Stimulated activated CD4-positive, alpha-beta T cell treated with anti-CD3 and anti-CD28 coated beads, Interleukin-4, amount 100 ng/mL, for 24 hours (primary cell): ENCODE data around the gene VCAM1.
A peak's percentile ranks its signal among the peaks of the same experiment; 100 is the strongest.

Source experiments
- DNase-seq: peaks from one replicate; pipeline ENCODE4 v3.0.0-alpha.2; 2020

Gene VCAM1, protein sequence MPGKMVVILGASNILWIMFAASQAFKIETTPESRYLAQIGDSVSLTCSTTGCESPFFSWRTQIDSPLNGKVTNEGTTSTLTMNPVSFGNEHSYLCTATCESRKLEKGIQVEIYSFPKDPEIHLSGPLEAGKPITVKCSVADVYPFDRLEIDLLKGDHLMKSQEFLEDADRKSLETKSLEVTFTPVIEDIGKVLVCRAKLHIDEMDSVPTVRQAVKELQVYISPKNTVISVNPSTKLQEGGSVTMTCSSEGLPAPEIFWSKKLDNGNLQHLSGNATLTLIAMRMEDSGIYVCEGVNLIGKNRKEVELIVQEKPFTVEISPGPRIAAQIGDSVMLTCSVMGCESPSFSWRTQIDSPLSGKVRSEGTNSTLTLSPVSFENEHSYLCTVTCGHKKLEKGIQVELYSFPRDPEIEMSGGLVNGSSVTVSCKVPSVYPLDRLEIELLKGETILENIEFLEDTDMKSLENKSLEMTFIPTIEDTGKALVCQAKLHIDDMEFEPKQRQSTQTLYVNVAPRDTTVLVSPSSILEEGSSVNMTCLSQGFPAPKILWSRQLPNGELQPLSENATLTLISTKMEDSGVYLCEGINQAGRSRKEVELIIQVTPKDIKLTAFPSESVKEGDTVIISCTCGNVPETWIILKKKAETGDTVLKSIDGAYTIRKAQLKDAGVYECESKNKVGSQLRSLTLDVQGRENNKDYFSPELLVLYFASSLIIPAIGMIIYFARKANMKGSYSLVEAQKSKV

DNA sequence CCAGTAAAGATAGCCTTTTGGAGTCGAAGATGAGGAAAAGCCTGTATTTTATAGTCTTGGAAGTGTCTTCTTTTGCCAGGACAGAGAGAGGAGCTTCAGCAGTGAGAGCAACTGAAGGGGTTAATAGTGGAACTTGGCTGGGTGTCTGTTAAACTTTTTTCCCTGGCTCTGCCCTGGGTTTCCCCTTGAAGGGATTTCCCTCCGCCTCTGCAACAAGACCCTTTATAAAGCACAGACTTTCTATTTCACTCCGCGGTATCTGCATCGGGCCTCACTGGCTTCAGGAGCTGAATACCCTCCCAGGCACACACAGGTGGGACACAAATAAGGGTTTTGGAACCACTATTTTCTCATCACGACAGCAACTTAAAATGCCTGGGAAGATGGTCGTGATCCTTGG, at the start of gene VCAM1:
Gene VCAM1 (plus strand): TSS at position 253 of the 400 bp plus-strand sequence. CDS start 119 bp downstream, at position 372.
- DNase-seq = no peak

DNA sequence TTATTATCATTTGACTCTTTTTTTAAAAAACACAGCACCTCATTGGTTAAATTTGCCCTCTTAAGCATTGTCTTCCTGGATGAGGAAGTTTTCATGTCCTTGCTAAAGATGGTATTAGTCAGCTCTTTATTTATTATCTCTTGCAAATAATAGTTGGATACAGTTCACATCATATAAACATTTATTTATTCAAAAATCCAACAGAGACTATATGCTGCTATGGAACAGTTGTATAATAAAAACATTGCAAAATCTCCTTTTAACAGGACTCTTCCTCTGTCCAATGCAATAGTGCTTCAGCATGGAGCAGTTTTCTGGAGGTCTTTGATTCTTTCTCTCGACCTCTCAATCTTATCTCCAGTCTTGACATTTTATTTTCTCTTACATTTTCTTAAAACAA, 49.5 kb upstream of the VCAM1 start:
- no peak for DNase-seq

DNA sequence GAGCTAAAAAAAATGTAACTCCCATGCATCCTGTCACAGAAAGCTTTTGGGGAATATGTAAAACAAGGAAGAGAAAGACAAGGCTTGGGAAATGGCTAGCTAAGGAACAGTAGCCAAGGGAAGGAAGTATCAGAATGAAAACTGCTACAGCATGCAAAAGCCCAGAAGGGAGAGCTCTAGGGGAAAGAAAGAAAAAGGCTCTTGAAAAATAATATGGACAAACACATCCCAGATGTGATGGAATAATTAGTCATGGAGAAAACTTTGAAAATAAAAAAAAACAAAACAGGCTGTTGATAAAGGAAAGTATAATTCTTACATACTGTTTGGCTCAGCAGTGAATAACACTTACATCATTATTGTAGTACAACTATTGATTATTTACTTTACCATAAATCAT, 47.9 kb upstream of the VCAM1 start:
- DNase-seq = no peak

DNA sequence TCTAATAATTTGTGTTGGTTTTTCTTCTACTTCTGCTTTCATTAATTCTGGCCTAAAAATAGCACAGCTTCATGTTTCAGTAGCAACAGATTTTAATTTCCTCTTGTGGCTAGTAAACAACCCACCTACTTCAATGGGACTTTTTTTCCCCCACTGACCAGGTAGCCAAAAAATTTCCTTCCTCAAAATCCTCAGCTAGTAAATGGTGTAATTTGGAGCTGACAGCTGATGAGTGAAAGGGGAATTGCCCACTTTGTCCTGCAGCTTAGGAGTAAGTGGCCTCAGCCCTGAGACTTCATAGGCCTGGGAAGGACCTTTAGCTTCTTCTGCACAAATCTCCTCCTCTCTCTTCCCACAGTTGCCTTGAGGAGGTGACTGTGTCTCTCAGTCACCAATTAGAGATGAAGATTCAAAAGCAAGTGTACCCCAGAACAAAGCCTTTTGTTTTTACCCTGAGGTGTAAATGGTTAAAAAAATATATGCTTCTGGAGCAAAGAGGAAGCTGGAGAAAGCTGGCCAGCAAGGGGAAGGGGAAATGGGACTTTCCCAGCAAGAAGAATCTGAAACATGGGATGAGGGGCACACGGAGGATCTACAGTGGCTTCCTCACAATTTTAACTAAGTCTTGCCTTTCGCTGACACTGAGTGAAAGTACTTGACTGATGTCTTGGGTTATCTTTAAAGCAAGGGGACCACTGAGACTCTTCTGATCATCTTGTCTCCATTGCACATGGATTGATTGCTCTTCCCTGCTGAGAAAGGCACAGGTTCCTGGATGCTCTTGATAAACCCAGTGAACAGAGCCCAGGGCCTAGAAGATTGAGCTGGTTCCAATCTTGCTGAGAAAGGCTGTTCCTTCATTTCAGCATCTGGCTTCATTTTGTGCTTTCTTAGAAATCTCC, 35.8 kb upstream of the VCAM1 start:
- DNase-seq = no peak

- DNase-seq = no peak
Measured at GRCh38 chr1:100699744-100700143, 19.8 kb upstream of the VCAM1 start.

DNA sequence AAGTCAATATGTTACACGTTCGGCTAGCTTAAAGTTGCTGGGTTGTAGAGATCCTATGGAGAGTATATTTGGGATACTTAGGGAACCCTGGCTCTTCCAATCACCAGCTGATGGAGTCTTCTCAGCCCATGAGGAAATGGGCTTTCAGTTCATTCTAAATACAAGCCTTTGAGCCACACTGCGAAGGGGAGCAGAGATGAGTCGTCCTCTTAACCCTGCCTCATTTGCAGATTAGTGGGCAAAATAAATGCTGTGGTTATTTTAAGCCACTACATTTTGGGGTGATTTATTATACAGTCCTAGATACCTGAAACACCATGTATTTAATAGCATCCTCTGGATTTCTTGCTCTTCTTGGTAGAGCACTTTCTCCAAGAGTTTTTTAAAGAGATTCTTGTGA, 19.0 kb upstream of the VCAM1 start:
- DNase-seq = no peak

DNA sequence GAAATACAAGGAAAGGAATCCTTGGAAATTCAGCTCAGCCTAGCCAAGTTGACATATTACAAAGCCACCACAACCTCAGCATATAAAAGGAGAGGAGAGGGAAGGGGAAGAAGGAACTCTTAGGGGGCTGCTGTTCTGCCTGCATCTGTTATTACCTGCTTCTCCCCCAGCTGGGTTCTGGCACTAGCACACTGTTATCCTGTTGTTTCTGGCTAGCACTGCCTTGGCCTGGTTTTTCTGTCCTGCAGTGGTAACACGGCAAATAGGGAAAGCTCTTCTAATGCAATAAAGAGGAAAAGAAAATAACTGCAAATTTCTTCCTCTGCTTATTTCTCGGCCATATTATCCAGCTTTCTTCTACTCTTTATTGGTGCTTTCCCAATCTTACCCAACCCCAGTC, 16.5 kb upstream of the VCAM1 start:
- DNase-seq = no peak

DNA sequence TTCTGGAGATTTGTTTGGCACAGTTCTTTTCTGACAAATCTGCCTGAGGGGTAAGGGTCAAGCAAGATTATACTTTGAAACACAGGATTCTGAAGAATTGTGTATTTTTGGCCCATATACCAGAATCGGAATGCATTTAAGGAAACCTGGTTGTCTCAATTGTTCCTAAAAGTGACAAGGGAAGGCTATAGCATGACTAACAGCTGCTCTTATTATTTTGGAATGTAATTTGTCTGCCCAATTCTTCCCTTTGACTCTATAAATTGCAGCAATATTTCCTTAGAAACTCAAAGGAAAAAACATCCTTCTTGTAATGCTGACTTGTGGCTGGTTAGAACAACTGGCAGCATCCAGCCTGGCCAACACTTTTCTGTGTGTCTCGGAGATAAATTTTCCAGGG, 15.8 kb upstream of the VCAM1 start:
- no peak for DNase-seq

GRCh38 chr1:100704473-100704872, 15.1 kb upstream of the VCAM1 start:
- DNase-seq = no peak

DNA sequence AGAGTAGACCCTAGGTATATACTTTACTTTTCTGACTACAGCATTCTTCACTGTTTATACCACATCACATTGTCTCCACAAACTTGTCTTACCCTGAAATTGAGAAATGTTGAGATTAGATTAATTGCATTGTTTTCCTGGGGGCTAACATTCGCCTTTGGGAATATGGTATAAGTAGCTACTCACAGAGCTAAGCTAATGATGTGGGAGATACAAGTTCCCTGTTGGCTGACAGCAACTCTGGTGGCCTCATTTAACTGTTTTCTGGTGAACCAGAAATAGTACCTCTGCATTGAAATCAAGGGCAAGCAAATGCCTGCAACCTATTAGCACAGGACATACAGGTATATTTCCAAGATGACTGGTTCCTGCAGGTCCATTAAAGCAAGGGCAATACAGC, 13.2 kb upstream of the VCAM1 start:
- DNase-seq = no peak

GRCh38 chr1:100706856-100707255, 12.7 kb upstream of the VCAM1 start:
- DNase-seq = no peak

DNA sequence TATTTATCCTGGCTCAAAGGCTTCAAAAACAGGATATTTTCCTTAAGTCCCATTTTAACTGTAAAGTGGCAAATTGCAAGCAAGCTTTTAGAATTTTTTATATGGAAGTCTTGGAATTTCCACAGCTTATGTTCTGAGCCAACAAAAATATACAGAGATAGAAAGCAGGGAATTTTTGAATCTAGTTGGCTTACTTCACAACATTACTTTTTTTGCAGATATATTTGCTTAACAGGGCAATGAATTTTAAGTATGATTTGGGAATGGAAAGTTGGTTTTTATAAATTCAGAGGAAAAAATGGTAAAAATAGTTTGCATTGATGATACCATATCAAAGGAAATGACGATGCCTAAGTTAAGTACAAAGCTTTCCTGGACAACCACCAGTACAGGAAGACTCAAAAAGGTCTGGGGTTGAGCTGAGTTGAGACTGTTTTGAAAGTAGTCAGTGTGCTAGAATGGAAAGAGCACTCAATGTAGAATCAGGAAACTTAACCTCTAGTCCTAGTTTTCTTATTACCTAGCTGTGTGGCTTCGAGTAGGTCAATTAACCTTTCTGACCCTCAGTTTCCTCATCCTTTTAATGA, 11.0 kb upstream of the VCAM1 start:
- no peak for DNase-seq

DNA sequence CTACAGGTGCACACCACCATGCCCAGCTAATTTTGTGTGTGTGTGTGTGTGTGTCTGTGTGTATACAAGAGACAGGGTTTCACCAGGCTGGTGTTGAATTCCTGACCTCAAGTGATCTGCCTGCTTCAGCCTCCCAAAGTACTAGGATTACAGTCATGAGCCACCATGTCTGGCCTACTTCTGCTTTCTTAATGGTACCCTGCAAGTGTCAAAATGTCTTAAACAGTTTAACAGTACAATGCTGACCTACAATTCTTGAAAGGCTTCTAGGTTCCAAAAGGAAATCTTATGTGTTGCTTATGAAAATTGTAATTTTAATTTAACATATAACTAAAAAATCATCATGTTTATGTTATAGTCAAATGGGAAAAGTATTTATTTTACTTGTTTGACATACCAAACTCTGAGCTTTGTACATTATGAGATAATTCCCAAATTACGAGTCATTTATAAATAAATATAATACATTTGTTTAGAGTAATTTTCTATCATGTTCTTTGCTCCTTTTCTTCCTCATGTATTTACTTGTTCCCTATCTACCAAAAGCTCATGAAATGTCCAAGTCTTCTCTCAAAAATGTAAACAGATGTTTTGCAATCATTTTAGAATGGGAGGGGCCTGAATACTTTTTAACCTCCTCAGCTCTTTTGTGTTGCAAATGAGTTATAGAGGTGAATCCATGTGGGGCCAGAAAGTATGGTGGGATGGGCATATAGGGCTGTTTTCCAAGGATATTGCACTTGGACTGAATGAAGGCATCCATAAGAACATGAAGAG, 8.4 kb upstream of the VCAM1 start:
- no peak for DNase-seq

GRCh38 chr1:100713027-100713426, 6.5 kb upstream of the VCAM1 start:
- peak; percentile 11 for DNase-seq

DNA sequence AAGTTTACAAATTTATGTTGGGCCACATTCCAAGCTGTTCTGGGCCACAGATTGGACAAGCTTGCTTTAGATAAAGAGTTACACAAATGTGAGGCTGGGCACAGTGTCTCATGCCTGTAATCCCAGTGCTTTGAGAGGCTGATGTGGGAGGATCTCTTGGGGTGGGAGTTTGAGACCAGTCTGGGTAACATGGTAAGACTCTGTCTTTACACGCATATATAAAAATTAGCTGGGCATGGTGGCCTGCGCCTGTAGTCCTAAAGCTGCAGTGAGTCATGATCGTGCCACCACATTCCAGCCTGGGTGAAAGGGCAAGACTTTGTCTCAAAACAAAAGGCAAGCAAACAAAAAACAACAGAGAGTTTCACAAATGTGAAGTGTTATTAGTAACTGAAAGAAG, 5.9 kb upstream of the VCAM1 start:
- DNase-seq = no peak

GRCh38 chr1:100714599-100714998, 4.9 kb upstream of the VCAM1 start:
- DNase-seq = no peak

DNA sequence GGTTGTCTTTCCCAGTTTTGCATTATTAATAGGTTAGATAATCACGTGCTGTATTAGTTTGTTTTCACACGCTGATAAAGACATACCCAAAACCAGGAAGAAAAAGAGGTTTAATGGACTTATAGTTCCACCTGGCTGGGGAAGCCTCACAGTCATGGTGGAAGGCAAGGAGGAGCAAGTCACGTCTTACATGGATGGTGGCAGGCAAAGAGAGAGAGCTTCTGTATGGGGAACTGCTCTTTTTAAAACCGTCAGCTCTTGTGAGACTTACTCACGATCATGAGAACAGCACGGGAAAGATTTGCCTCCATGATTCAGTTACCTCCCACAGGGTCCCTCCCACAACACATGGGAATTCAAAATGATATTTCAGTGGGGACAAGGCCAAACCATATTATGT, 2.3 kb upstream of the VCAM1 start:
- DNase-seq = no peak

GRCh38 chr1:100718581-100718980, 961 bp upstream of the VCAM1 start:
- no peak for DNase-seq

DNA sequence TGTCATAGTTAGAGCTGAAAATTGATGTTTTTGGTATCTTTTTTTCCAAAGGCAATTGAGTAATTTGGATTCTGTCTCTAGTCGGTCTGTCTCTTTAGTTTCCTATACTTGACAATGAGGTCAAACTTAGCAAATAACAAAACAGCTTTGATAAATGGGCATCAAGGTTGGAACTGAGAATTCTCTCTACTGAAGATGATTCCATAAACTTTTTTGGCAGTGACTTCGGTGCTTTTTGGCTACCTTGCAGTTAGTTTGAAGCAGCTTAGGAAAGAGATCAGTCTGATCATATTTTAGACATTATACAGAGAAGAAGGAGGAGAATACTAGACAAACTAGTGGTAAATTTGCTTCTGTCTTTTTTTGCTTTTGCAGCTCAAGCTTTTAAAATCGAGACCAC, 559 bp downstream of the VCAM1 start:
- DNase-seq = no peak

- no peak for DNase-seq
Measured at GRCh38 chr1:100720751-100721150, 1.2 kb downstream of the VCAM1 start.

DNA sequence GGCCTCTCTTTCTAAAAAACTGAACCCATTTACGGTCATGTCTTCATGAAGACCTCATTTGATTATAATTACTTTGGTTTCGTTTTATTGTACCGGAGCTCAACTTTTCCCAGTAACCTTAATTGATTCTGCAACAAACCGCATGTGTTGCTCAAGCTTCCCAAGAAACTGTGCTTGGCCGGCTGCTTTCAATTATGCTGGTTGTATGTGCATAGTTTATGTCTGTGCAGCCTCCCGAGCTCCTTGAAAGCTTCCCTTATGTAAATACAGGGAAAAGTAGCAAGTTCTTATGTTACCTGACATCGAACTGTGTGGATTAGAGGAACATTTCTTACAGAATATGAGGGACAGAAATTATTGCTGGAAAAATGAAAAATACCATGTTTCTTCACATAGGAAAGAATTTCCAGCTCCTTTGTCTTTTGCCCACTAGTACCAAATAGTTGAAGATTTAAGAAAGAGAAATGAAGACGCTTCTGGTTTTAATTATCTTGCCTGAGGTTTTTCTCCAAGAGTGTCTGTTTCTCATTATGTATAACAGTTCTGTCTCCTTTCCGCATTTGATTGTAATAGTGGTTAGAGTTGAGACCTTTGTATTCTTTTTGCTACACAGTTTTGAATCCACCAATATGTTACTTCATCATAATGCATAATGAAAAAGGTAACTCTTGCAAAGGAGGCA, 2.1 kb downstream of the VCAM1 start:
- DNase-seq = no peak

- DNase-seq = no peak
Measured at GRCh38 chr1:100722221-100722620, 2.7 kb downstream of the VCAM1 start.
